OCI-LY3 (cell line): Measurements from ENCODE around the gene OLIG3.

Experiments
- H2AFZ ChIP-seq: fragments of 200-600, 300-600 bp; shearing (Covaris generic); 2 replicates; pipeline ENCODE4 v1.6.0; 2014; ENCODE audit warnings: antibody characterized with exemption, low read depth, low read length
- H3K27ac ChIP-seq: fragments of 200-600, 300-600 bp; sonication (generic); 2 replicates; pipeline ENCODE4 v1.5.1; 2014; ENCODE audit warnings: mild to moderate bottlenecking, low read length, moderate library complexity, mixed read lengths
- H3K27me3 ChIP-seq: fragments of 200-600, 300-600 bp; sonication (generic); 2 replicates; pipeline ENCODE4 v1.6.1; 2014; ENCODE audit warnings: low read depth, low read length, mixed read lengths
- H3K36me3 ChIP-seq: fragments of 200-600, 300-600 bp; sonication (generic); replicated peaks from 2 replicates; pipeline ENCODE3; 2014; ENCODE audit warnings: low read depth, low read length, mixed read lengths
- H3K4me1 ChIP-seq: fragments of 300-600, 200-600 bp; sonication (generic); 2 replicates; pipeline ENCODE4 v1.6.1; 2014; ENCODE audit warnings: low read length, mixed read lengths
- H3K4me2 ChIP-seq: fragments of 200-600, 300-600 bp; sonication (generic); 2 replicates; pipeline ENCODE4 v1.6.1; 2014; ENCODE audit warnings: low read length, mixed read lengths
- H3K4me3 ChIP-seq: fragments of 300-600, 200-600 bp; sonication (generic); 2 replicates; pipeline ENCODE4 v1.5.1; 2014; ENCODE audit warnings: antibody characterized with exemption, mild to moderate bottlenecking, low read length, moderate library complexity
- H3K79me2 ChIP-seq: fragments of 300-600, 200-600 bp; shearing (Covaris generic); 2 replicates; pipeline ENCODE4 v1.6.1; 2014; ENCODE audit warnings: mild to moderate bottlenecking, low read length, mixed read lengths
- H3K9ac ChIP-seq: fragments of 300-600, 200-600 bp; shearing (Covaris generic); 2 replicates; pipeline ENCODE4 v1.6.0; 2014; ENCODE audit warnings: mild to moderate bottlenecking, low read length, moderate library complexity
- H3K9me3 ChIP-seq: fragments of 200-600, 300-600 bp; shearing (Covaris generic); 2 replicates; pipeline ENCODE4 v1.6.1; 2014; ENCODE audit warnings: low read length, mixed read lengths; ENCODE audit not compliant: insufficient read depth
- H4K20me1 ChIP-seq: fragments of 200-600, 300-600 bp; sonication (generic); 2 replicates; pipeline ENCODE4 v1.6.1; 2016; ENCODE audit warnings: low read length, mixed read lengths; ENCODE audit not compliant: insufficient read depth
- EZH2phosphoT487 ChIP-seq: fragments of 200-600 bp; shearing (Covaris generic); IDR thresholded peaks from 2 replicates; pipeline ENCODE4 v1.6.1; 2018; ENCODE audit warnings: antibody characterized with exemption, mixed run types, low read depth
- TF ChIP-seq, protein P1 (sequence below): fragments of 200-600, 300-600 bp; sonication (generic); IDR thresholded peaks from 2 replicates; pipeline ENCODE4 v1.5.1; 2014; ENCODE audit warnings: antibody characterized with exemption, low read length, low read depth

Gene OLIG3

DNA sequence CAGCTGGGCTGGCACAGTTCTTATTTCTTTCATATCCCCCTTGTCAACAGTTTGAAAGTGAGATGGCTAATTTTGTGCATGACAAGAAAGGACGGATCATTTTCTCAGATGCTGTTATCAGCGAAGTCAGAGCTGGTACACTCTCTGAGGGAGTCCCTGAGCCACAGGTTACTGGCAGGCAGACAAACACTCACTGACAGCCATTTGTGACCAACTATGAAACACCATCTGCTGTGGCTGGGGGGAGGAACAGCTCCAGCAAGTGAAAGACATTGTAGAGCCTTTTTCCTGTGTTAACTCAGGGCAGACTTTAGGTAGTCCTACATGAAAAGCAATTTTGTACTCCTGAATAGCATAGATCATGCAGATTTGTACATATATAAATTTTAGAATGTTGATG is 22.2 kb downstream of the OLIG3 start:
- Histone ChIP-seq H4K20me1 (no peaks in the 10 kb centered on the region), H3K9me3 (no peaks in the 10 kb centered on the region), H3K27me3 (no peaks in the 10 kb centered on the region; the same call in 1 of the 2 replicates), H3K9ac (no peak overlapping the region), H2AFZ (no peak overlapping the region), H3K27ac (no peak overlapping the region), H3K4me2 (no peak overlapping the region), H3K79me2 (no peaks in the 10 kb centered on the region), H3K36me3 (no peaks in the 10 kb centered on the region), H3K4me3 (no peak overlapping the region), H3K4me1 (no peaks in the 10 kb centered on the region)
- TF ChIP-seq, protein P1, sequence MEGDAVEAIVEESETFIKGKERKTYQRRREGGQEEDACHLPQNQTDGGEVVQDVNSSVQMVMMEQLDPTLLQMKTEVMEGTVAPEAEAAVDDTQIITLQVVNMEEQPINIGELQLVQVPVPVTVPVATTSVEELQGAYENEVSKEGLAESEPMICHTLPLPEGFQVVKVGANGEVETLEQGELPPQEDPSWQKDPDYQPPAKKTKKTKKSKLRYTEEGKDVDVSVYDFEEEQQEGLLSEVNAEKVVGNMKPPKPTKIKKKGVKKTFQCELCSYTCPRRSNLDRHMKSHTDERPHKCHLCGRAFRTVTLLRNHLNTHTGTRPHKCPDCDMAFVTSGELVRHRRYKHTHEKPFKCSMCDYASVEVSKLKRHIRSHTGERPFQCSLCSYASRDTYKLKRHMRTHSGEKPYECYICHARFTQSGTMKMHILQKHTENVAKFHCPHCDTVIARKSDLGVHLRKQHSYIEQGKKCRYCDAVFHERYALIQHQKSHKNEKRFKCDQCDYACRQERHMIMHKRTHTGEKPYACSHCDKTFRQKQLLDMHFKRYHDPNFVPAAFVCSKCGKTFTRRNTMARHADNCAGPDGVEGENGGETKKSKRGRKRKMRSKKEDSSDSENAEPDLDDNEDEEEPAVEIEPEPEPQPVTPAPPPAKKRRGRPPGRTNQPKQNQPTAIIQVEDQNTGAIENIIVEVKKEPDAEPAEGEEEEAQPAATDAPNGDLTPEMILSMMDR: no peak
- no peak for TF ChIP-seq EZH2phosphoT487

DNA sequence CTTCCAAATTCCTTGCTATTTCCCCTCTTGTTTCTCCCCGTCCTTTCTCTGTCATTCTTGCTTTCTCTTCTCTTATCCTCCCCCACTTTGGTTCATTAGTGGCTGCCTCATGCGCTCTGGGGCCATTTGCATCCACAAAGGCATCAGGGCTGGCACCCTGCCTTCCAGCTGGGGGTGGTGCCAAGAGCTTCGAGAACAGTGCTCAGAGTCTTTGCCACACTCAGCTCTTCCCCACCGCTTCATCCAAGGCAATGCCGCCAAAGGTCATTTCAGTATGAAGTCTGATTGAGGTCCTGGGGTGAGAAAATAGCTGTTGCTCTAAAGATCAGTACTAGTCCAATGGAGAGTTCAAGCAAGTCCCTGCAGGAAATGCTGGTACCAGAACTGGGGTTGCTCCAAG is 22.7 kb downstream of the OLIG3 start:
- Histone ChIP-seq H2AFZ (no peak overlapping the region), H3K4me2 (no peak overlapping the region)
- TF ChIP-seq EZH2phosphoT487: no peak
- TF ChIP-seq, protein P1: no peak

DNA sequence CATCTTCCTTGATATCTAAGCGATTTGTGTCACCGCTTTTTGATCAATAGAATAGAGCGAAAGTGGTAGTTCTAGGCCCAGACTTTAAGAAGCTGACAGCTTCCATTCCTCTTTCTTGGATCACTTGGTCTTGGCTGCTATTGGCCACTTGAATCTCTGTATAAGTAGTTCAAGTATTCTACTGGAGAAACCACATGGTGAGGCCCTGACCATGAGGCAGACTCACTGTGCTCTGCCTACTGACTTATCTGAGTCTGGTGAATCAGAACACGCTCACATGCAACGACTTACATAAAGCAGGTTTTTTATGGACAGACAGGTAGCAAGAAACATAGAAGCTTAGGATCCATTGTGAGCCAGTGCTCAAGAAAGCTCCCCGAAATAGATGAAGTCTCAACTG is 27.0 kb downstream of the OLIG3 start:
- H3K9ac ChIP-seq: no peak overlapping the region
- no peak overlapping the region for H2AFZ ChIP-seq
- H3K4me2 ChIP-seq: no peak overlapping the region
- no peaks in the 10 kb centered on the region for H4K20me1 ChIP-seq
- no peak overlapping the region for H3K27ac ChIP-seq
- no peaks in the 10 kb centered on the region for H3K36me3 ChIP-seq
- H3K4me3 ChIP-seq: no peak overlapping the region
- no peaks in the 10 kb centered on the region for H3K27me3 ChIP-seq
- no peaks in the 10 kb centered on the region for H3K9me3 ChIP-seq
- TF ChIP-seq, protein P1: no peak
- no peak for TF ChIP-seq EZH2phosphoT487
- no peaks in the 10 kb centered on the region for H3K79me2 ChIP-seq
- H3K4me1 ChIP-seq: no peaks in the 10 kb centered on the region

More for the DNA sequence above, 22.7 kb downstream of the OLIG3 start:
- Histone ChIP-seq H3K4me1 (no peaks in the 10 kb centered on the region), H3K4me3 (no peak overlapping the region), H3K9me3 (no peaks in the 10 kb centered on the region), H3K36me3 (no peaks in the 10 kb centered on the region), H3K79me2 (no peaks in the 10 kb centered on the region), H3K27ac (no peak overlapping the region), H3K27me3 (no peaks in the 10 kb centered on the region; the same call in 1 of the 2 replicates), H3K9ac (no peak overlapping the region), H4K20me1 (no peaks in the 10 kb centered on the region)

DNA sequence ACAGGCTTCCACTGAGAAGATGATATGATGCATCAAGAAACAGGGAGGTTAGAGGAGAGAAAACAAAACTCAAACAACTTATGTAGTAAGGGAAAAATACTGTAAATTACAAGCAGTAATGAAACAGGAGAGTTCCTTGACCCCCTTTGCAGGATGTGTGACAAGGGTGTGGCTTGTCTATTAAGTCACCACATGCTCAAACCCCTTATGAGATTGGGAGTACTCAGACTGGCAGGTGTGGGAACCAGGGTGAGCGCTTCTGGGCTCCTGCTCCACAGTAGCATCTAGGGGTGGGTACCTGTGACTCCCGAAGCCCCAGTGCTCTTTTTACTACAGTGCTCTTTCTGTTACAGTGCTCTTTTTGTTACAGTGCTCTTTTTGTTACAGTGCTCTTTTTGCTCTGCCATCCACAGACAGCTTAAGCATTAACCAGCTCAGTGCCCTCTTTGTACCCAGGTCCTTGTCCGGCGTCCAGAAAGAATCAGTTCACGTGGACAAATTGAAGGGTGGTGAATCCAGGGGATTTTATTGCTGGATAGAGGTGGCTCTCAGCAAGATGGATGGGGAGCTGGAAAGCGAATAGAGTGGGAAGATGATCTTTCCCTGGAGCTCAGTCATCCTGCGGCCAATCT is 28.7 kb downstream of the OLIG3 start:
- Histone ChIP-seq H4K20me1 (no peaks in the 10 kb centered on the region), H3K27me3 (no peaks in the 10 kb centered on the region), H3K9ac (no peak overlapping the region), H3K79me2 (no peaks in the 10 kb centered on the region), H3K4me2 (no peak overlapping the region), H3K4me3 (no peak overlapping the region), H3K4me1 (no peaks in the 10 kb centered on the region), H3K36me3 (no peaks in the 10 kb centered on the region), H3K9me3 (no peaks in the 10 kb centered on the region), H3K27ac (no peak overlapping the region), H2AFZ (no peak overlapping the region)
- TF ChIP-seq, protein P1: no peak
- no peak for TF ChIP-seq EZH2phosphoT487
